GM19035 (cell line): ENCODE data around the gene TLR1.
"Not testable (repeated sequence)": the region's sequence is repeated elsewhere in the genome, so short reads cannot be mapped to it uniquely, and the experiment has no call there.

Experiments used
- ATAC-seq: cut with Tn5 transposase; IDR thresholded peaks from one replicate; pipeline ENCODE4 v1.9.1; 2021; ENCODE audit not compliant: unreplicated experiment

The TLR1 gene

DNA sequence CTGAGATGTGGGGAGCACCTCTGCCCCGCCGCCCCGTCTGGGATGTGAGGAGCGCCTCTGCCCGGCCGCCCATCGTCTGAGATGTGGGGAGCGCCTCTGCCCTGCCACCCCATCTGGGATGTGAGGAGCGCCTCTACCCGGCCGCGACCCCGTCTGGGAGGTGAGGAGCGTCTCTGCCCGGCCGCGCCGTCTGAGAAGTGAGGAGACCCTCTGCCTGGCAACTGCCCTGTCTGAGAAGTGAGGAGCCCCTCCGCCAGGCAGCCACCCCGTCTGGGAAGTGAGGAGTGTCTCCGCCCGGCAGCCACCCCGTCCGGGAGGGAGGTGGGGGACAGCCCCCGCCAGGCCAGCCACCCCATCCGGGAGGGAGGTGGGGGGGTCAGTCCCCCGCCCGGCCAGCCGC lies 2.9 kb upstream of the TLR1 start:
- not testable (repeated sequence) for ATAC-seq

DNA sequence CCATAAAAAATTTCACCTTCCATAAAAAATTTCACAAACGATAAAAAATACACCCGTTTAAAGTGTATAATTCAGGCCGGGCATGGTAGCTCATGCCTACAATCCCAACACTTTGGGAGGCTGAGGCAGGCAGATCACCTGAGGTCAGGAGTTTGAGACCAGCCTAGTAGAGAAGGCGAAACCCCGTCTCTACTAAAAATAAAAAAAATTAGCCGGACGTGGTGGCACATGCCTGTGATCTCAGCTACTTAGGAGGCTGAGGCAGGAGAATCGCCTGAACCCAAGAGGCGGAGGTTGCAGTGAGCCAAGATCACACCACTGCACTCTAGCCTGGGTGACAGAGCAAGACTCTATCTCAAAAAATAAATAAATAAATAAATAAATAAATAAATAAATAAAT lies 1.7 kb upstream of the TLR1 start:
- ATAC-seq: not testable (repeated sequence)

DNA sequence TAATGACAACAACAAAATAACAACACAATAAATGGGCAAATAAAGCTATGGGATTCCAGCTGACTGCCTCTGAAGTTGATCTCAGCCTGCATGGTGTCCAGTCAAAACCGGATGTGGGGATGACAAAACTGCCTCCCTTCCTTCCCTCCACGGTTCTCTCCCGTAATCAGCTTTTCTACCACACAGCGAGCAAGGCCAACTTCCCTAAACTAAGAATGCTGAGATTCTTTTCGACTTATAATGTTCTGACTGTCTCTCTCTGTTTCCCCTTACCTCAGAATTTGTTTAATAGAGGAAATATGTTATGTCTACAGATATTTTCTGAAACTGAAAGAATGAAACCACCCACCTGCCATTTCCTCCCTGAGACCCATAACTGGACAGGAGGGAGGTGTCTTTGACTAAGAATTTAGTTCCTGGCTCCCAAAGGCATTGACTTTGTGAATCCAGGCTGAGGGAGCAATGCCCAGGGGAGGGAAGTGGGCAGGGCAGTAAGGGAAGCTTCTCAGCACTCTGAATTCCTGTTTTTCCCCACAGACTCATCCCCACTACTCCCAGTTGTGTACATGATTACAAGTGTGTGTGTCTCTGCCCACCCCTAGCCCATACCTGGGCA lies 1.0 kb upstream of the TLR1 start:
- ATAC-seq: peak; percentile 85

DNA sequence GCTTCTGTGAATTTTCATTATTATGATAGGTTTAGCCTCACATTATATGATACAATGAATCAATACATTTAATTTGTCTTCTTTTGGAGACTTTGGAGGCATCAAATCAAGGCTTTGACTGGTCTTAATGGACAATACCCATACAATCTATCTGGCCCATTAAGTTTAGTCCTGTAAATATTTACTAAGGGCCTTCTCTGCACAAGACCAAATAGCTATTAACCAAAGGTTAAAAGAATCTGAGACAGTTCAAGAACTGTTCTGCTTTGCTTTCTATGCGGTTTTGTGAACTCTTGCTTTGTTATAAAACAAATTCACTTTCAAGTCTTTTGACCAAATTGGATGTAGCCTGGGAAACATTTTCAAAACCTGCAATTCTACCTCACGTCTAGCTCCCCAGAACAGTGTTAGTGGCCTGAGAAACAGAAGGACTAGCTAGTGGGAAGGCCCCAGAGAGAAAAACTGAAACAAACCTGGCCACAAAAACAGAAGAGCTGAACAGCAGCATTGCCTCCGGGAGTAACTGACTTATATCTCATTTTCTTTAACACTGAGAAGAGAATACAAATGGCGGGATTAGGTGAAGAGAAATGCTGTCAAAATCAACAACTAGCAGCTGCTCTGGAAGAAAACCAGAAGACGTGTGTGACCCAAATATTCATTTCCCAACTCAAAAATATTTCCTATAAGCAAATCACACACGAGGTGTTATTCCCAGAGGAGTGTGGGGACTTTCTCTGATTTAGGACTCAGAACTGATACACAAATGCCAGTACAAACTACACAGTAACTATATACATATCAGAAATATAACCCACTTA lies 548 bp downstream of the TLR1 start:
- ATAC-seq: peak; percentile 51

DNA sequence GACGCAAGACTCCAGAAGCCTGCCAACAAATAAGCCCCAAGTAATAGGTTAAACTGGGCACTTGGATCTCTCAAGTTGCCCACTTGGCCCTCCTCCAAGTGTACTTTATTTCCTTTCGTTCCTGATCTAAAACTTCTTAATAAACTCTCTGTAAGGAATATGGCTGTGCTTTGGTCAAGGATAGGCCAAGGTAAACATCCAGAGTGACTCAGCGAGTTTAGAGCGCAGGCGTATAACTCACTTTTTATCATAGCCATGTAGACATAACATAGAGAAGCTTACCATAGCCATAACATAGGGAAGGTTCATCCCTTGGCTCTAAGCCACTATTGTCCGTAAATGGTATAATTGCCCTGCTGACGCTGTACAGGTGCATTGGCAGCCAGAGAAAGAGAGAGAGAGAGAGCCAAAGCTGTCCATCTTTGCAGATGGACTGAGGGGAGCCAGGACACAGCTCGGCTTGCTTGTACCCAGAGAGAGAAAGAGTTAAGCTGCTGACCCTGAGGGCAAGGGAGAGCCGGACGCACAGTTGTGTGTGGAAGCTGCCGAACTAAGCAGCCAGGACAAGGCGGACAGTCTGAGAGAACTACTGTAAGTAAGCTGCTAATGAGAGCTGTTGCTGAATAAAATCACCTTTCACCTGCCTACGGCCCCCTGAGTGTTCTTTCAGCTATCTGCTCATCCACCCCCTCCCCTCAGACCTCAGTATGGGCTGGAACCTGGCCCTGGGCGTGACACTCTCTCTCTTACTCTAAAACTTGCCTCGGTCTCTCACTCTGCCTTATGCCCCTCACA lies 1.8 kb downstream of the TLR1 start:
- ATAC-seq: no peak

DNA sequence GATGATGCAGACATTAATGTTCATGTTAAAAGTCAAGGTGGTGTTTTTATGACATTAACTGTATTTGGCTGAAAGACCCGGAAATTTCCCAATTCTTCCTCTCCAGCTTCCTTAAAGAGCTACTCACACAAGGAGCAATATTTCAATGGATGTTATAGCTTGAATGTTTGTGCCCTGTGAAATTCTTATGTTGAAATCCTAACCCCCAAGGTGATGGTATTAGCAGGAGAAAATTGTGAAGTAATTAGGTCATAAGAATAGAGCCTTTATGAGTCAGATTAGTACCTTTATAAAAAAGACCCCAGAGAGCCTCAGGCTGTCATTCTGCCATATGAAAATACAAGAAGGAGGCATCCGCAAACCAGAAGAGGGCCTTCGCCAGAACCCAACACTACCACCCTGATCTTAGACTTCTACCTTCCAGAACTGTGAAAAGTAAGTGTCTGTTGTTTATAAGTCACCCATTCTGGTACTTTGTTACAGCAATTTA lies 3.6 kb downstream of the TLR1 start:
- ATAC-seq: no peak

DNA sequence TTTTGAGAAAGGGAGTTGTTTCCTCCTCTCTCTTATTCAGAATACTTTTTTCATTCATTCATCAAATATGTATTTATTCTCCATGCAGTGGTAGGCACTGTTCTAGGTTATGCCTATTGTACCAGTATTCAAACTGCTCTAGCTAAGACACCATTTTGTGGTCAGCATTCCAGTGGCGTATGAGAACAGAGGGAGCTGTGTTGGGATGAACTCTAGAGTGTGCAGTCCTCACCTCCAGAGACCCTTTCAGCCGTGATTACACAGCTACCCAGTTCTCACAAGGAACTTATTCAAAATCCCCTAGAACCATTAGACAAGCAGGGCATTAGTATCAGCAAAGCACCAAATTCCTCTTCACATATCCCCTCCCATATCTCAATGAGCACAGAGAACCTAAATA lies 4.2 kb downstream of the TLR1 start:
- ATAC-seq: no peak

DNA sequence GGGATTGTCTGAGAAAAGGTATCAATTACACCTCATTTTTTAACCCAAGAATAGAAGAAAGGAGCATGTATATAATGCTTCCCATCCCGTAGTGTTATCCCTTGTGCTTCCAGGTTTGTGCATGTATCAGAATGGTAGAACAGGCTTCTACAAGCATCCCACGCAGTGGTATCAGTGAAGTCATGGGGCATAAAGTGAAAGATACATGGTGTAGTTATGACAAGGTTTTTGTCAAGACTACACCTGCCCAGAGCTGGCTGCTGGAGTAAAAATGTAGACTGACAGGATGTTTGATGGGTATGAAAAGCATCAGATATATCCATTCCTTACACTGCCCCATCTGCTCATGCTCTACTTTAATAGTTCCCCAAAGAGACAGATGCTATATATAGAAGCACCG lies 9.5 kb downstream of the TLR1 start:
- no peak for ATAC-seq

DNA sequence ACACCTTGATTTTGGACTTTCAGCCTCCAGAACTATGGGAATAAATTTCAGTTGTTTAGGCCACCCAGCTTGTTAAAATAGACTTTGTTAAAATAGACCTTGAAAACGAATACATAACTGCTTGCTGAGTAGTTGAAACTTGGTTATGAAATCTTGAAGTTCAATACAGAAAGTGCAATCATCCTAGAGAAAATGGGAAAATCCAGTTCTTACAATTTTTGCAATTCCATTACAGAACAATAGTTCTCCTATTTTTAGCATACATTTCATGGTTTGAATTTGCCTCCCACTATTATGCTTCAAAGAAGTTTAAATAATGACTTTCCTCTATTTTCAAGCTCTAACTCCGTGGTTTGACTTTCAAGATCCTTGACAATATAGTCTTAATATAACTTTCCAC lies 10.5 kb downstream of the TLR1 start:
- ATAC-seq: no peak

DNA sequence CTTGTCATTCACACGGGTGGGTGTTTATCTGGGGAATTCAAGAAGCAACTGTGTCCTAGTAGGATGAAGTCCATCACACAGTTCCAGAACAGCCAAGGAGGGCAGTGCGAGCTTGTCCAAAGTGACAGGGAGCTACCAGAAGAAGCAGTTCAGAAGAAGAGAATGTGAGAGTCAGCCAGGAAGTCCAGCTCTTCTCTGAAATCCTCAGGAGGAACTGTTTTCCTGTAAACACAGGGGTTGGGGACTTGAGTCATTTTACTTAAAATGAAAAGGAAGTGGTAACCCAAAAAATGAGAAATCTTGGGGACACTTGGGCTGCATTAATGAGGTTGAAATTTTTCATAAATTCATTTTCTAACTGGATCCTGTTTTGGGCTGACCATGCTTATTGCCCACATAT lies 13.6 kb downstream of the TLR1 start:
- ATAC-seq: no peak

DNA sequence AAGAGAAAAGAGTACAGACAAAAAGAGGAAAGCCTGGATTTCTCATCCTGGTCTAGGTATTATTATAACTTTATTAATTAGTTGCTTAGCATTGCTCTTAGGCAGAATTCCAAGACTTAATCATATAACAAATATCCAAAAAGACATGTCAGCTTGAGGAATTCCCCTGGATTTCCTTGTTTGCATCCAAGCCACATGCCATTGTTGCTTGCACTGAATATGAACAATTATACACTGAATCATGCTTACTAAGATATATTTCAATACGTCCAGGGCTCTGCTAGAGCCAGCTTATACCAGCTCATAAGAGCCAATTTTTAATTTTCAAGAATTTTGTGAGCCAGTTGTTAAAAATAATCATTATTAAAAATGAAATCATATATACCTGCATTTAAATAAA lies 16.3 kb downstream of the TLR1 start:
- no peak for ATAC-seq

DNA sequence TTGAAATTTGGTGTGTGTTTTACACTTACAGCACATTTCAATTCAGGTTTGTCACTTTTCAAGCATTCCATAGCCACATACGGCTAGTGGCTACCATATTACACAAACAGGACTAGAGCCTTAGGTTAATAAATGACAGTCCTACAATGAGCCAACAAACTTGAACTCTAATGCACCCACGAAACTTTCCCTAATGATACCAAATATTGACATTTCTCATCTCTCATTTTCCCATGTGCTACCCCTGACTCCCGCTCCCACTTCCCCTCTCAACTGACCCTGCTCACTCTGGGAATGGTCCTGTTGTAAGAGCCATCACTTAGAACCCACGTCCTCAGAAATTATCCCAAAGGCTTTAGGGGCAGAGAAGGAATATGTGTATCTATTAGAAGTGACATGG lies 16.9 kb downstream of the TLR1 start:
- no peak for ATAC-seq

DNA sequence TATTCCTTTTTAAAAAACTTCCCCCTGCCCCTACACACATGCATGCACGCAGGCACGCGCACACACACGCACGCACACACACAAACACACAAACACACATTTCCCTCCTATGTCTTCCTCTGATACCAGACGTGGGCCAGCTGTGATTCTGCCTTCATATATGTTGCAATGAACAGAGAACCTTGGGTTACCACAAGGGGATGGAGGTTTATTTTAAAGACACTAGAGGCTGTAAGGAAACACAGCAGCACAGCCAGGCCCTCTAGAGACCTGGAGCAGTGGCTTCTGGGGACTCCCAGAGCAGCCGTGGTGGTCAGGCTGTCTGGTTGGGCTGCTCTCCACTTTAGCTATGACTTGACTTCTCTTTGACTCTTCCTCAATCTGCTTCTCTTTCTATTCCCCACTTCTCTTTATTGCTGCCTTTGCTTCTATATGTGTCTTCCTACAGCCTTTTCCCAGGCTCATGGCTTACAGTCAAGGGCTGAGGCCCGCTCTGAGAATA lies 18.6 kb downstream of the TLR1 start:
- peak; percentile 40 for ATAC-seq

DNA sequence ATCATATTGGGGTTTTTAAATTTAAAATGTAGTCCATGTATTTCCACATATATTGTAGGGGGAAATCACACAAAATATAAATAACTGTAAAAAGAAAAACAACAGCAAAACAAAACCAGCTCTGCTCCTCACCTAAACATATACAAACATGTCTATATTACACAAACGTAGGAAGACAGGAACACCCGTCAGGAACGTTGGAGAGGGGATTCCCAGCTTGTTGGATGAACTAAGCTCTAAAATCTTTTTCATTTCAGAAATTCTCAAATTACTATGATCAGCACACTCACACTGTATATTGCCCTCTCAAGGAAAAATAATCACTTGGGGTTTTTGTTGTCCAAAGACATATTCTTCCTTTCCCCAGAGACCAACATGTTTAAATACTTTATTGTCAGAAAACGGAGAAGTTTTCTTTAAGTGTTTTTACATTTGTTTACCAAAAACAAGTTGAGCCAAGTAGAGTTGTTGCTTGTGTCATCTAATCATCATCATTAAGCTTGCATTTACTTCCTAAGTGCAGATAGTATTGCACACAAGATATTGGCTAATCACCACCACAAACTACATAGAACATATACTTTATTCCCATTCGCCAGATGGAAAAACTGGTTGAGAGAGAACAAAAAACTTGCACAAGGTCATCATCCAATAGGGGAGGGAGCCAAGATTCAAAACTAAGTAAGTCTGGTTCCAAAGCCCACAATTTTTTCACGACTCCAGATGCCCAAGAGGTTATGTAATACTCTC lies 19.4 kb downstream of the TLR1 start:
- no peak for ATAC-seq

DNA sequence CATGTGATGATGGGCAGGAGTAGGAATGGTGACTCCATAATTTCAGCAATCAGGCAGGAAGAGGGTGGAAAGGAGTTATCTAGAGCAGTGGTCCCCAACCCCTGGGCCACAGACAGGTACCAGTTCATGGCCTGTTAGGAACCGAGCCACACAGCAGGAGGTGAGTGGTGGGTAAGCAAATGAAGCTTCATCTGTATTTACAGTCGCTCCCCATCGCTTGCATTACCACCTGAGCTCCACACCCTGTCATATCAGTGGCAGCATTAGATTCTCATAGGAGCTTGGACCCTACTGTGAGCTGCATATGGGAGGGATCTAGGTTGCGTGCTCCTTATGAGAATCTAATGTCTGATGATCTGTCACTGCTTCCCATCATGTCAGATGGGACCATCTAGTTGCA lies 20.4 kb downstream of the TLR1 start:
- no peak for ATAC-seq

DNA sequence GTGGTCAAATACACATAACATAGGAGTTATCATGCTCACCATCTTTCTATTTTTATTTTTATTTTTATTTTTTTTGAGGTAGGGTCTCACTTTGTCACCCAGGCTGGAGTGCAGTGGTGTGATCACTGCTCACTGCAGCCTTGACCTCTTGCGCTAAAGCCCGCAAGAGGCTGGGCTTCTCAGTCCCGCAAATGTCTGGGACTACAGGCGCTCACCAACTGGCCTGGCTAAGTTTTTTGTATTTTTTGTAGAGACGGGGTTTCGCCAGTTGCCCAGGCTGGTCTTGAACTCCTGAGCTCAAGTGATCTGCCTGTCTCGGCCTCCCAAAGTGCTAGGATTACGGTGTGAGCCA lies 21.5 kb downstream of the TLR1 start:
- ATAC-seq: no peak

DNA sequence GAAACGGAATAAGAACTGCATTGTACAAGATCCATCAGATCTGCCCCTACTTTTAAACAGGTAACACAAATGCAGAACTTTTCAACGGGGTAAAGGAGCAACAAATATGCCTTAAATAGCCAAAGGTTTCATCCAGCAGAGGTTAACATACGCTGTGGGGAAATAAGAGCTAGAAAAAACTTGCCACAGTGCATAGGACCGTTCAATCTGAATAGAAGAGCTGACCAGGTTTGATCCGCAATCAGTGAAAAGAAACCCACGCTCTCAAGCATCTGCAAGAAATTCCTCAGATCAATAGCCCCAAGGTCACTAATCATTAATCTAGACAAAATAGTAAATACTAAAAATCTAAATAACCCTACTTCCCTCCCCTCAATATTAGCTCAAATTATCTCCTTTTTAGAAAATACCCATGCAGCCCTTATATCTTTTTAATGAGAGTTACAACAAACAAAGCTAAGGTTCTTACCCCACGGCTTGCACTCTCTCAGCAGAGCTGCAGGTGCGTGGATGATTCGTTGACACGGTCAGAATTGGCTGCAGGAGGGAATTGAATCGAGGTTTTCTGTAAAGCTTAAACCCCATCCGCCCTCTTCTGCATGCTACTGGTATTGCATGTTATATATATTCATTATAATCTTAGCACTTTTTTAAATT lies 22.0 kb downstream of the TLR1 start, which contains the start of gene TLR10:
TSS of gene TLR10 (minus strand) at position 539 of the 657 bp plus-strand sequence. CDS start 7,400 bp downstream, outside the sequence.
- ATAC-seq: peak; percentile 71

DNA sequence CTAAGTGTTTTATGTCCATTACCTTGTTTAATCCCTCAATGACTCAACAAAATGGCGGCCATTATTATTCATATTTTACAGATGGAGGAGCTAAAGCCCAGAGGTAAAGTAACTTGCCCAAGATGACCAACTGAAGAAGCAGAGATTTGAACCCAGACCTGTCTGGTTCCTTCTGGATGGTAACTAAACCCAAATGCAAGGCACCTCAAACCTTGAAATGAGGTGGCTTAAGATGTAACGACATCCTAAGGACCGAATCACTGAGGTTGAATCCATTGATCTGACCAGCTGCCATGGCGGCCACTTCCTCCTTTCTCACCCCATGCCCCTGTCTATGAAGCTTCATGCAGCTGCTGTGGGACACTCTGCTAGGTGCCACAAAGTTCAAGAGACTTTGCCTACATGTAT lies 22.7 kb downstream of the TLR1 start:
- ATAC-seq: peak; percentile 37

DNA sequence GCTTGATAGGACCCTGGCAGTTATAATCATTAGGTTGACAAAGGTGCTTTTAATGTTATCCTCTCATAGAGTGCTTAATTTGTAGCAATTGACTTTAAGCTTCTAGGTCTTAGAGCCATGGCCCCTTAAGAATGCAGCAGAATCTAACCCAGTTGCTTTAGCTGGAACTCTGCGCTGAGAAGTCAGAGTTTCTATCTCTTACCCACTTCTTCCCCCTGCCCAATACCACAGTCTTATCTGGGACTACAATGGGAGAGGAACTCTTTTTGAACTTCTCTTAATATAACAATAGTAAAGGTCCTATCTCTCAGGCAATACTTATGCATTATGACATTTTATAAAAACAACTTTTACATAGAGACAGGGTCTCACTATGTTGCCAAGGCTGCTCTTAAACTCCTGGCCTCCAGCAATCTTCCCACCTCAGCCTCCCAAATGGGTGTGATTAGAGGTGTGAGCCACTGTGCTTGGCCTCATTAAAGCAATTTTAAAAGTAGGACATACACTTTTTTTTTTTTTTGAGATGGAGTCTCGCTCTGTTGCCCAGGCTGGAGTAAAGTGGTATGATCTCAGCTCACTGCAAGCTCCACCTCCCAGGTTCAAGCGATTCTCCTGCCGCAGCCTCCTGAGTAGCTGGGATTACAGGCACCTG lies 23.6 kb downstream of the TLR1 start:
- ATAC-seq: no peak

DNA sequence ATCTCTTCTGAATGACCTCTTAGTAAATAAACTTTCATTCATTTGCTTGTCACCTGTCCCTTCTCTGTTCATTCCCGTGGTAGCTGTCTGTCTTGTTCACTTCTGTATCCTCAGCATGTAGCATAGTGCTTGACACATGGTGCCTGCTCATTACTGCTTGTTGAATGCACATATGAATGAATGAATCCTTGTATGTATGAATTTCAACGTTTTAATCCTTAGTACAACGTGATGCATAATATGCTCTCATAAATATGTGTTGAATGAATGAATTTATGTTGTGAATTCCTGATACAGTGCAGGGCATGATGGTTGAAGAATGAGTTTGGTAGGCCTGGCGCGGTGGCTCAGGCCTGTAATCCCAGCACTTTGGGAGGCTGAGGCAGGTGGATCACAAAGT lies 24.8 kb downstream of the TLR1 start:
- ATAC-seq: no peak
